ENCODE measurements around the gene GSC. TPM values are rescaled to one million over a fixed set of nuclear protein-coding genes. Genes with fewer than 3 reads are reported as not detected.

GSC gene
- total RNA-seq, 1 experiment from 2014 or later: not detected

GRCh38 chr14:94752591-94753436 is 17.1 kb downstream of the GSC start:
- H3K4me1 Mint-ChIP-seq (ENCODE audit: low read depth, unreplicated experiment): peaks cover 10% of the 10 kb centered on the region
- no peaks in the 10 kb centered on the region for H3K9me3 Mint-ChIP-seq (ENCODE audit: low read depth, unreplicated experiment)
- H3K4me3 Mint-ChIP-seq (ENCODE audit: low read depth, unreplicated experiment): no peak overlapping the region
- CTCF ChIA-PET: no interaction called here
- H3K27ac Mint-ChIP-seq (ENCODE audit: unreplicated experiment): no peak overlapping the region
- H3K36me3 Mint-ChIP-seq (ENCODE audit: insufficient read depth, unreplicated experiment): no peaks in the 10 kb centered on the region
- peaks cover 37% of the 10 kb centered on the region for H3K27me3 Mint-ChIP-seq (ENCODE audit: unreplicated experiment)
- no peak for TF ChIP-seq CTCF (IDR thresholded peaks at IDR 0.05; ENCODE audit: unreplicated experiment)
- no peak for DNase-seq
- BruUV-seq (replicated peaks): no TSS peak
- intact Hi-C loops (cut with micrococcal nuclease; ENCODE audit: unreplicated experiment): no loop called here

GRCh38 chr14:94751956-94752355 is 18.0 kb downstream of the GSC start:
- Mint-ChIP-seq H3K9me3 (ENCODE audit: low read depth, unreplicated experiment) (no peaks in the 10 kb centered on the region), H3K4me1 (ENCODE audit: low read depth, unreplicated experiment) (peaks cover 10% of the 10 kb centered on the region), H3K36me3 (ENCODE audit: insufficient read depth, unreplicated experiment) (no peaks in the 10 kb centered on the region), H3K27ac (ENCODE audit: unreplicated experiment) (no peak overlapping the region), H3K27me3 (ENCODE audit: unreplicated experiment) (peaks cover 28% of the 10 kb centered on the region), H3K4me3 (ENCODE audit: low read depth, unreplicated experiment) (no peak overlapping the region)
- intact Hi-C loops (cut with micrococcal nuclease; ENCODE audit: unreplicated experiment): no loop called here
- no TSS peak for BruUV-seq (replicated peaks)
- CTCF ChIA-PET: no interaction called here
- TF ChIP-seq CTCF (IDR thresholded peaks at IDR 0.05; ENCODE audit: unreplicated experiment): no peak
- no peak for DNase-seq

- no peak for TF ChIP-seq CTCF (IDR thresholded peaks at IDR 0.05; ENCODE audit: unreplicated experiment)
- H3K4me1 Mint-ChIP-seq (ENCODE audit: low read depth, unreplicated experiment): peaks cover 10% of the 10 kb centered on the region
- CTCF ChIA-PET: interaction anchor here (1.2 kb wide), 1 partner anchor 9 kb away, joined by 3 read pairs; no protein-coding TSS in a partner anchor
- H3K9me3 Mint-ChIP-seq (ENCODE audit: low read depth, unreplicated experiment): no peaks in the 10 kb centered on the region
- intact Hi-C loops (cut with micrococcal nuclease; ENCODE audit: unreplicated experiment): no loop called here
- no peak overlapping the region for H3K27ac Mint-ChIP-seq (ENCODE audit: unreplicated experiment)
- no peaks in the 10 kb centered on the region for H3K36me3 Mint-ChIP-seq (ENCODE audit: insufficient read depth, unreplicated experiment)
- DNase-seq: no peak
- peaks cover 23% of the 10 kb centered on the region for H3K27me3 Mint-ChIP-seq (ENCODE audit: unreplicated experiment)
- H3K4me3 Mint-ChIP-seq (ENCODE audit: low read depth, unreplicated experiment): no peak overlapping the region
- BruUV-seq (replicated peaks): no TSS peak
Measured at GRCh38 chr14:94751321-94751720, 18.6 kb downstream of the GSC start.

- no peak overlapping the region for H3K4me3 Mint-ChIP-seq (ENCODE audit: low read depth, unreplicated experiment)
- intact Hi-C loops (cut with micrococcal nuclease; ENCODE audit: unreplicated experiment): no loop called here
- no peaks in the 10 kb centered on the region for H3K9me3 Mint-ChIP-seq (ENCODE audit: low read depth, unreplicated experiment)
- peaks cover 23% of the 10 kb centered on the region for H3K27me3 Mint-ChIP-seq (ENCODE audit: unreplicated experiment)
- CTCF ChIA-PET: interaction anchor here (0.6 to 1.2 kb wide), 3 partner anchors 10 to 605 kb away, joined by 3 to 4 read pairs (median 3); no protein-coding TSS in a partner anchor
- no peak overlapping the region for H3K27ac Mint-ChIP-seq (ENCODE audit: unreplicated experiment)
- no peaks in the 10 kb centered on the region for H3K36me3 Mint-ChIP-seq (ENCODE audit: insufficient read depth, unreplicated experiment)
- BruUV-seq (replicated peaks): no TSS peak
- peaks cover 10% of the 10 kb centered on the region for H3K4me1 Mint-ChIP-seq (ENCODE audit: low read depth, unreplicated experiment)
- no peak for DNase-seq
- no peak for TF ChIP-seq CTCF (IDR thresholded peaks at IDR 0.05; ENCODE audit: unreplicated experiment)
Measured at GRCh38 chr14:94750371-94750770, 19.5 kb downstream of the GSC start.
